GM21515 (cell line): ENCODE results near the gene TMEM138.
A peak's percentile ranks its signal among the peaks of the same experiment; 100 is the strongest.

Experiments
- ATAC-seq: cut with Tn5 transposase; IDR thresholded peaks from one replicate; pipeline ENCODE4 v1.9.1; 2021; ENCODE audit not compliant: unreplicated experiment

TMEM138 gene

GRCh38 chr11:61341706-61342105 is 20.5 kb upstream of the TMEM138 start:
- ATAC-seq, result no peak

- no peak for ATAC-seq
Observed at GRCh38 chr11:61342207-61342803, 19.9 kb upstream of the TMEM138 start.

- ATAC-seq, result no peak
Observed at GRCh38 chr11:61343792-61344745, 18.1 kb upstream of the TMEM138 start.

- no peak for ATAC-seq
Observed at GRCh38 chr11:61345170-61345610, 17.0 kb upstream of the TMEM138 start.

- no peak for ATAC-seq
Observed at GRCh38 chr11:61345954-61346843, 16.0 kb upstream of the TMEM138 start.

GRCh38 chr11:61347916-61348461 is 14.2 kb upstream of the TMEM138 start:
- ATAC-seq, result no peak

- no peak for ATAC-seq
Observed at GRCh38 chr11:61349189-61349751, 12.9 kb upstream of the TMEM138 start.

GRCh38 chr11:61349916-61350315 is 12.3 kb upstream of the TMEM138 start:
- ATAC-seq, result no peak

GRCh38 chr11:61350336-61350735 is 11.8 kb upstream of the TMEM138 start:
- no peak for ATAC-seq

- no peak for ATAC-seq
Observed at GRCh38 chr11:61350803-61351202, 11.4 kb upstream of the TMEM138 start.

GRCh38 chr11:61352038-61352437 is 10.1 kb upstream of the TMEM138 start:
- ATAC-seq, result no peak

- ATAC-seq, result no peak
Observed at GRCh38 chr11:61353131-61354067, 8.8 kb upstream of the TMEM138 start.

GRCh38 chr11:61354208-61354607 is 8.0 kb upstream of the TMEM138 start:
- ATAC-seq, result no peak

GRCh38 chr11:61356706-61357105 is 5.5 kb upstream of the TMEM138 start:
- ATAC-seq, result no peak

- peak; percentile 35 for ATAC-seq
Observed at GRCh38 chr11:61357233-61357893, 4.8 kb upstream of the TMEM138 start.

- no peak for ATAC-seq
Observed at GRCh38 chr11:61357894-61358239, 4.3 kb upstream of the TMEM138 start.

GRCh38 chr11:61358566-61358965 is 3.6 kb upstream of the TMEM138 start:
- no peak for ATAC-seq

GRCh38 chr11:61359516-61359915 is 2.7 kb upstream of the TMEM138 start:
- ATAC-seq, result no peak

GRCh38 chr11:61361237-61361740 is 885 bp upstream of the TMEM138 start:
- peak; percentile 7 for ATAC-seq
